HL-60 (cell line): ENCODE measurements around the gene MMP3.

Experiments
- CTCF ChIP-seq: IDR thresholded peaks from one replicate; pipeline ENCODE4 v1.5.1; 2011; ENCODE audit warnings: low read length, control low read depth, inconsistent platforms; ENCODE audit not compliant: insufficient read depth
- GABPA ChIP-seq: IDR thresholded peaks from 2 replicates; pipeline ENCODE4 v1.6.1; 2012; ENCODE audit warnings: low read depth
- POLR2AphosphoS5 ChIP-seq: IDR thresholded peaks from 2 replicates; pipeline ENCODE4 v1.6.1; 2012; ENCODE audit warnings: low read depth
- REST ChIP-seq: IDR thresholded peaks from 2 replicates; pipeline ENCODE4 v1.6.1; 2012; ENCODE audit warnings: low read depth; ENCODE audit not compliant: insufficient replicate concordance

GRCh38 chr11:102831489-102832440 is 11.6 kb downstream of the MMP3 start:
- TF ChIP-seq CTCF (no peak), REST (no peak), POLR2AphosphoS5 (no peak), GABPA (no peak)
